ENCODE results near the gene SS18L1. TPM values are rescaled to one million over a fixed set of nuclear protein-coding genes. Genes with fewer than 3 reads are reported as not detected.

Gene SS18L1
- total RNA-seq, 1 experiment from 2014 or later = 28.1 TPM

- Histone ChIP-seq H3K9ac (ENCODE audit: low read length) (no peak overlapping the region), H3K4me3 (replicated peaks in 1 of 2; ENCODE audit: low read depth in 1 of 2, low read length in 2 of 2) (no peak overlapping the region), H3K79me2 (ENCODE audit: insufficient read depth, low read length) (no peaks in the 10 kb centered on the region), H3K27me3 (ENCODE audit: insufficient read depth, low read length) (0 out of 2 replicates have a peak, but pooled peaks cover 7% of the 10 kb centered on the region), H3K9me2 (ENCODE audit: insufficient read depth) (no peaks in the 10 kb centered on the region), H4K20me1 (ENCODE audit: insufficient read depth) (no peaks in the 10 kb centered on the region), H3K36me3 (ENCODE audit: control insufficient read depth in 1 of 2, insufficient read depth in 2 of 2, low read length in 2 of 2) (no peaks in the 10 kb centered on the region), H3K4me1 (ENCODE audit: control insufficient read depth in 1 of 2, insufficient read depth in 2 of 2, low read length in 2 of 2) (peaks cover 0 to 20% of the 10 kb centered on the region in 2 experiments; a peak in 2 of 4 replicates), H2AFZ (ENCODE audit: low read depth, low read length, poor library complexity, severe bottlenecking) (no peak overlapping the region), H3K4me2 (ENCODE audit: low read length) (no peak overlapping the region), H3K27ac (ENCODE audit: low read depth, low read length) (no peak overlapping the region), H3K9me3 (ENCODE audit: control insufficient read depth in 1 of 2, insufficient read depth in 1 of 2, low read depth in 1 of 2, low read length in 2 of 2) (no peaks in the 10 kb centered on the region)
- TF ChIP-seq EGR1 (IDR thresholded peaks at IDR 0.05; ENCODE audit: low read depth) (no peak), ZBTB33 (IDR thresholded peaks at IDR 0.05; ENCODE audit: extremely low read depth, insufficient replicate concordance, low read length) (no peak), MAX (IDR thresholded peaks at IDR 0.05) (no peak), CEBPB (IDR thresholded peaks at IDR 0.05; ENCODE audit: low read depth) (no peak), CBX3 (IDR thresholded peaks at IDR 0.05; ENCODE audit: low read depth) (no peak), REST (IDR thresholded peaks at IDR 0.05; ENCODE audit: low read depth) (no peak), ZFX (IDR thresholded peaks at IDR 0.05) (no peak), ELF1 (IDR thresholded peaks at IDR 0.05; ENCODE audit: borderline replicate concordance, low read depth) (no peak), SIN3A (IDR thresholded peaks at IDR 0.05; ENCODE audit: low read depth) (no peak), FOSL1 (IDR thresholded peaks at IDR 0.05; ENCODE audit: low read depth) (no peak), EZH2 (IDR thresholded peaks at IDR 0.05) (no peak), JUND (IDR thresholded peaks at IDR 0.05) (no peak), EZH2phosphoT487 (IDR thresholded peaks at IDR 0.05; ENCODE audit: borderline replicate concordance) (no peak)
- TF ChIP-seq, protein P1, sequence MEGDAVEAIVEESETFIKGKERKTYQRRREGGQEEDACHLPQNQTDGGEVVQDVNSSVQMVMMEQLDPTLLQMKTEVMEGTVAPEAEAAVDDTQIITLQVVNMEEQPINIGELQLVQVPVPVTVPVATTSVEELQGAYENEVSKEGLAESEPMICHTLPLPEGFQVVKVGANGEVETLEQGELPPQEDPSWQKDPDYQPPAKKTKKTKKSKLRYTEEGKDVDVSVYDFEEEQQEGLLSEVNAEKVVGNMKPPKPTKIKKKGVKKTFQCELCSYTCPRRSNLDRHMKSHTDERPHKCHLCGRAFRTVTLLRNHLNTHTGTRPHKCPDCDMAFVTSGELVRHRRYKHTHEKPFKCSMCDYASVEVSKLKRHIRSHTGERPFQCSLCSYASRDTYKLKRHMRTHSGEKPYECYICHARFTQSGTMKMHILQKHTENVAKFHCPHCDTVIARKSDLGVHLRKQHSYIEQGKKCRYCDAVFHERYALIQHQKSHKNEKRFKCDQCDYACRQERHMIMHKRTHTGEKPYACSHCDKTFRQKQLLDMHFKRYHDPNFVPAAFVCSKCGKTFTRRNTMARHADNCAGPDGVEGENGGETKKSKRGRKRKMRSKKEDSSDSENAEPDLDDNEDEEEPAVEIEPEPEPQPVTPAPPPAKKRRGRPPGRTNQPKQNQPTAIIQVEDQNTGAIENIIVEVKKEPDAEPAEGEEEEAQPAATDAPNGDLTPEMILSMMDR (IDR thresholded peaks at IDR 0.05 in 2 of 3, conservative IDR thresholded peaks at IDR 0.05 in 1 of 3; ENCODE audit: borderline replicate concordance in 1 of 3, insufficient read depth in 1 of 3, low read depth in 2 of 3, low read length in 2 of 3) = no peak
- POLR2A ChIA-PET = no interaction called here
- CTCF ChIA-PET = no interaction called here
- no peak for DNase-seq (ENCODE audit: low read depth, low spot score)
- intact Hi-C loops (cut with micrococcal nuclease) = no loop called here
- RAD21 ChIA-PET (ENCODE audit: low non-redundant PET in 1 of 2, low total read pairs in 2 of 2, uncharacterized antibody in 2 of 2, unreplicated experiment in 2 of 2) = no interaction called here
- no TSS peak for BruUV-seq (replicated peaks)
- ATAC-seq = no peak
These were observed 86.7 kb downstream of the SS18L1 start for GRCh38 chr20:62230276-62230675.

Measured in HCT116 (cell line).